ENCODE data around the gene MPIG6B. TPM values are rescaled to one million over a fixed set of nuclear protein-coding genes. Genes with fewer than 3 reads are reported as not detected.

The MPIG6B gene
- total RNA-seq, 1 donor from 2014 or later, result not detected

DNA sequence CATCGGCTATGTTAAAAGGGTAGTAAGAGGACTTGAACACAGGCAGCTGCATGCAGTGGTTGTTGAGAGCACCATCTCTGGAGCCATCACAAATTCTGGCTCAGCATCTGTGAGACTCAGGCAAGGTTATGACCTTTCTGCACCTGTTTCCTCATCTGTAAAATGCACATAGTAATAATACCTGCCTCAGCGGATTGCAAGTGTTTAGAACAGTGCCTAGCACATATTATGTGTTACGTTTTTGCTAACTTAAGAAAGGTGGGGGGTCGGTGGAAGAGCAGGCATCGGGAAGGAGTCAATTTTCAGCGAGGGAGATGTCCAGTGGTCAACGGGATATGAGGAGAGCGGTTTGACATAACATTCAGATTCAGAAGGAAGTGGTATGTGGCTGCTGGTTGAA, 45.2 kb upstream of the MPIG6B start:
- Mint-ChIP-seq H3K36me3 (peaks cover 2% of the 10 kb centered on the region), H3K27ac (no peak overlapping the region), H3K27me3 (ENCODE audit: insufficient read depth, low read depth) (peaks cover 14% of the 10 kb centered on the region), H3K4me3 (no peak overlapping the region), H3K4me1 (peaks cover 18% of the 10 kb centered on the region), H3K9me3 (no peaks in the 10 kb centered on the region)
- no peak overlapping the region for H3K27ac ChIP-seq
- H3F3A ChIP-seq (ENCODE audit: low read depth), result peaks cover 22% of the 10 kb centered on the region
- no peak overlapping the region for H3K4me3 ChIP-seq
- H3K4me2 ChIP-seq, result no peak overlapping the region
- no peak overlapping the region for H2AFZ ChIP-seq (replicated peaks)
- no peaks in the 10 kb centered on the region for H3K36me3 ChIP-seq
- no peak overlapping the region for H3K9ac ChIP-seq
- no peak for DNase-seq (ENCODE audit: low spot score)
- H3K4me1 ChIP-seq, result peaks cover 4% of the 10 kb centered on the region
- H3K79me2 ChIP-seq (ENCODE audit: low read depth), result no peaks in the 10 kb centered on the region
- no peaks in the 10 kb centered on the region for H3K9me3 ChIP-seq (ENCODE audit: low read depth)
- TF ChIP-seq, protein P1, sequence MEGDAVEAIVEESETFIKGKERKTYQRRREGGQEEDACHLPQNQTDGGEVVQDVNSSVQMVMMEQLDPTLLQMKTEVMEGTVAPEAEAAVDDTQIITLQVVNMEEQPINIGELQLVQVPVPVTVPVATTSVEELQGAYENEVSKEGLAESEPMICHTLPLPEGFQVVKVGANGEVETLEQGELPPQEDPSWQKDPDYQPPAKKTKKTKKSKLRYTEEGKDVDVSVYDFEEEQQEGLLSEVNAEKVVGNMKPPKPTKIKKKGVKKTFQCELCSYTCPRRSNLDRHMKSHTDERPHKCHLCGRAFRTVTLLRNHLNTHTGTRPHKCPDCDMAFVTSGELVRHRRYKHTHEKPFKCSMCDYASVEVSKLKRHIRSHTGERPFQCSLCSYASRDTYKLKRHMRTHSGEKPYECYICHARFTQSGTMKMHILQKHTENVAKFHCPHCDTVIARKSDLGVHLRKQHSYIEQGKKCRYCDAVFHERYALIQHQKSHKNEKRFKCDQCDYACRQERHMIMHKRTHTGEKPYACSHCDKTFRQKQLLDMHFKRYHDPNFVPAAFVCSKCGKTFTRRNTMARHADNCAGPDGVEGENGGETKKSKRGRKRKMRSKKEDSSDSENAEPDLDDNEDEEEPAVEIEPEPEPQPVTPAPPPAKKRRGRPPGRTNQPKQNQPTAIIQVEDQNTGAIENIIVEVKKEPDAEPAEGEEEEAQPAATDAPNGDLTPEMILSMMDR (IDR thresholded peaks at IDR 0.05), result no peak
- no peak for TF ChIP-seq EZH2phosphoT487 (IDR thresholded peaks at IDR 0.05)
- no peak for TF ChIP-seq EZH2 (IDR thresholded peaks at IDR 0.05)
- no peaks in the 10 kb centered on the region for H4K20me1 ChIP-seq (ENCODE audit: low read depth)
- H3K27me3 ChIP-seq, result peaks cover 21% of the 10 kb centered on the region

DNA sequence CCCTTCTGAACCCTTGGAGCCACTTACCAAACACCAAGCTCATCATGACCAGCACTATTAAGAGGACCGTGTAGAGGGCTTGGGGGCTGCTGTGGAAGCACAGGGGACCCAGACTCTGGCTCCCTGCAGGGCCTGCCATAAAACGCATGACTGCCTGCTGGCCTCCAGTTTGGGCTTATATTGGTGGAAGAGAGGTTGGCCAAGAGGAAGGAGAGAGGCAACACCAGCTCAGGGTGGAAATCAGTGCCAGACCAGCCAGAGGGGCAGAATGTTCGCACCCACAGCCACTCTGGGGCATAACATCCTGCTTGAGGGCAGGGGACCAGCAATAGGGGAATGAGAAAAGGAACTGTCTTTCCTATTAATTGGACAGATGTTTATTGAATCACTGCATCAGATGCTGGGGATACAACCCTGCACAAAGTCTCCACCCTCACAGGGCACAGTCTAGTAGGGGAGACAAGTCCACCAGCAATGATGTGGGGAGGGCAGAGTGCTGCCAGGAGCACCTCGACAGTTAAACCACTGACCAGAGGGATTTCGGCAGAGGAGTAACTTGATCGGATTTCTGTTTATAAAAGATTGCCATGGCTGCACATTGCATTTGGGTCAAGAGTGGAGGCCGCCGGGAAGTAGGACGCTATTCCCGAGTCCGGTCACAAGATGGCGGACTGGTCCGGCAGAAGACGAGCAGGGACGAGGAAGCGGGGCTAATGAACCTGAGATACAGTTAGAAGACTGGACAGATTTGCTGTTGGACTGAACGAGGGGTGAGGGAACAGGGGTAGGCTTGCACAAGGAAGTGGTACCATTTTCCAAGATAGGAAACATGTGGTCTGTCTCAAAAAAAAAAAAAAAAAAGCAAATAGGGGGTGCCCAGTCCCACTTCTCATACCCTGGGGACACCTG, 42.7 kb upstream of the MPIG6B start, which contains the start of gene LY6G5C:
LY6G5C (minus strand) TSS at position 842 of the 909 bp plus-strand sequence; CDS start at position 148, 694 bp downstream.
- H3K4me2 ChIP-seq, result peak within 1 kb of the TSS; percentile 88
- H3K9me3 ChIP-seq (ENCODE audit: low read depth), result no peaks in the 10 kb centered on the region
- H3K4me1 ChIP-seq, result peaks cover 7% of the 10 kb centered on the region
- no peak within 1 kb of the TSS for H3K9ac ChIP-seq
- peak within 1 kb of the TSS; percentile 78 for H2AFZ ChIP-seq (replicated peaks)
- peak within 1 kb of the TSS; percentile 88 for H3K27ac Mint-ChIP-seq
- peaks cover 15% of the 10 kb centered on the region for H3K27me3 Mint-ChIP-seq (ENCODE audit: insufficient read depth, low read depth)
- peak within 1 kb of the TSS; percentile 83 for H3K4me3 Mint-ChIP-seq
- TF ChIP-seq EZH2phosphoT487 (IDR thresholded peaks at IDR 0.05) (no peak), EZH2 (IDR thresholded peaks at IDR 0.05) (no peak)
- TF ChIP-seq, protein P1 (IDR thresholded peaks at IDR 0.05), result peak; percentile 65
- H3K9me3 Mint-ChIP-seq, result no peaks in the 10 kb centered on the region
- no peaks in the 10 kb centered on the region for H3K36me3 ChIP-seq
- peaks cover 27% of the 10 kb centered on the region for H3K4me1 Mint-ChIP-seq
- H3F3A ChIP-seq (ENCODE audit: low read depth), result peaks cover 41% of the 10 kb centered on the region
- DNase-seq (ENCODE audit: low spot score), result peak; percentile 85
- no peak within 1 kb of the TSS for H3K27ac ChIP-seq
- peak within 1 kb of the TSS; percentile 52 for H3K4me3 ChIP-seq
- no peaks in the 10 kb centered on the region for H3K79me2 ChIP-seq (ENCODE audit: low read depth)
- H3K27me3 ChIP-seq, result peaks cover 21% of the 10 kb centered on the region
- H3K36me3 Mint-ChIP-seq, result peaks cover 6% of the 10 kb centered on the region
- peaks cover 5% of the 10 kb centered on the region for H4K20me1 ChIP-seq (ENCODE audit: low read depth)

DNA sequence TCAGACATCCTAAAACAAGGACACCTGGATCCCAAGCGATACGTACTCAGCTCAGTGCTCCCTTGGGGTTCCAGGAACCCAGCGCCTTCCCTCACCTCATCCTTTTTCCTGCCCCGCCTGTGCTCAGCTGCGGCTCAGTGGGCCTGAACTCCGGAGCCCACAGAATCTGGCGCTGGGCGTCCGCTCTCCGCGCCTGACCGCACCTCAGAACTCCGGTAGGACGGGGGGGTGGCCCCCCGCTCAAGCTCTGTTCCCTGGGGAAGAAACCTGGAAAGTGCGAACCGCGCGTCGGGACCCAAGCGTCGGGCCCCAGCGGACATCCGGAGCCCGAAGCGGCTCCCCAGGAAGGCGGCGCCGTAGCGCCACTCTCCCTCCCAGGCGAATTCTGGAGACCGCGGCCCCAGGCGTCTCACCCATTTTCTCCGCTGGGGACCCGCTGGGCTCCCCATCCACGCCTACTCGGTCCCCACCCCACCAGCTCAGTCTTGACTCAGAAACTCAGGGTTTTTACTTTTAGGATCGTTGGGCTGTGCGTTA, 42.0 kb upstream of the MPIG6B start:
- Mint-ChIP-seq H3K9me3 (no peaks in the 10 kb centered on the region), H3K27ac (peak overlapping the region; percentile 88), H3K36me3 (peaks cover 14% of the 10 kb centered on the region), H3K27me3 (ENCODE audit: insufficient read depth, low read depth) (peaks cover 15% of the 10 kb centered on the region), H3K4me1 (peaks cover 27% of the 10 kb centered on the region), H3K4me3 (peak overlapping the region; percentile 83)
- Histone ChIP-seq H3K27ac (no peak overlapping the region), H3K9ac (no peak overlapping the region), H3K4me1 (peaks cover 7% of the 10 kb centered on the region), H3F3A (ENCODE audit: low read depth) (peaks cover 41% of the 10 kb centered on the region), H3K36me3 (no peaks in the 10 kb centered on the region), H3K79me2 (ENCODE audit: low read depth) (no peaks in the 10 kb centered on the region), H3K9me3 (ENCODE audit: low read depth) (no peaks in the 10 kb centered on the region), H4K20me1 (ENCODE audit: low read depth) (peaks cover 5% of the 10 kb centered on the region), H3K27me3 (peaks cover 21% of the 10 kb centered on the region), H2AFZ (replicated peaks) (peak overlapping the region; percentile 78), H3K4me2 (peak overlapping the region; percentile 88), H3K4me3 (peak overlapping the region; percentile 52)
- DNase-seq (ENCODE audit: low spot score), result peak; percentile 67
- TF ChIP-seq EZH2phosphoT487 (IDR thresholded peaks at IDR 0.05) (peak; percentile 7), EZH2 (IDR thresholded peaks at IDR 0.05) (peak; percentile 54)
- TF ChIP-seq, protein P1 (IDR thresholded peaks at IDR 0.05), result peak; percentile 19

All from neural progenitor cell (in vitro differentiated cells).